Measurements from ENCODE around the gene UBXN6. TPM values are rescaled to one million over a fixed set of nuclear protein-coding genes. Genes with fewer than 3 reads are reported as not detected.
A peak's percentile ranks its signal among the peaks of the same experiment; 100 is the strongest.

Gene UBXN6
- total RNA-seq, 1 experiment from 2014 or later, result 76.5 TPM

DNA sequence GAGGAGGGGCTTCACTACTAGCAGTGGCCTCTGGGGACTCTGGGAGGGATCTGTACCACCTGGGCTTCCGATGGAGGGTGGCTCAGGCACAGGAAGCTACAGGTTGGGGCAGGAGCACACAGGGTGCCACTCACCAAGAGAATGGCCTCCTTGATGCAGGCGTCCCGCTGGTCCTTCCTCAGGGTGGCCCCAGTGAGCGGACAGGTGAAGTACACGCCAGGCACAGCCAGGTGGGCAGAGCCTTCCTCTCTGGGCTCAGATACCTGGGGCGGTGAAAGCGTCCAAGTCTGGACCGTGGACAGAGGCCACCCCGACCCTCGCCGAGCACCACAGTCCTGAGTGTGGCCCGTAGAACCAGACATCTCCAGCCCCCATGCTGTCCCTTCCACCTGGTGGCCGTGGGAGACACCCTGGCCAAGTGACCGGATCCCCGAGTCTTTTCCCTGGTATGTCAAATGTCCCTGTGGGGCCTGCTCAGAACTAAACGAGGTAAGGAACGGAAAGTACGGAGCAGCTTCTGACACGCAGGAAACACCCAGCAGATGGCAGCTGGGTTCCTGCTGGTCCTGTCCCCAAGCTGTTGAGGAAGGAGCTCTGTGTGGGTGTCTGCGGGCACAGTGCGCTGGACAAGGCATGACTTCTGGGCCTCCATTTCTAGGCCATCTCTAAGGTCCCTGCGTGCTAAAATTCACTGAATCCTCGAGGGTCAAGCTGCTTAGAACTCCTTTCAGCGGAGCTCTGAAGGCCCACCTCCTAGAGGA is 5.2 kb downstream of the UBXN6 start:
- DNase-seq (ENCODE audit: low read depth, low spot score) (no peak), ATAC-seq (no peak)
- ChIA-PET CTCF (interaction anchor here (0.6 kb wide), 1 partner anchor 71 kb away, joined by 3 read pairs; no protein-coding TSS in a partner anchor), POLR2A (no interaction called here), RAD21 (ENCODE audit: low non-redundant PET in 1 of 2, low total read pairs in 2 of 2, uncharacterized antibody in 2 of 2, unreplicated experiment in 2 of 2) (interaction anchor here in 1 of 2 experiments (0.7 kb wide), 1 partner anchor 184 kb away, joined by 3 read pairs; no protein-coding TSS in a partner anchor)
- Histone ChIP-seq H3K4me2 (ENCODE audit: low read length) (no peak overlapping the region), H3K79me2 (ENCODE audit: insufficient read depth, low read length) (peaks cover 18% of the 10 kb centered on the region), H3K36me3 (ENCODE audit: control insufficient read depth in 1 of 2, insufficient read depth in 2 of 2, low read length in 2 of 2) (peaks cover 10 to 21% of the 10 kb centered on the region in 2 experiments), H3K27ac (ENCODE audit: low read depth, low read length) (no peak overlapping the region; the same call in 1 of the 2 replicates), H4K20me1 (ENCODE audit: insufficient read depth) (no peaks in the 10 kb centered on the region), H2AFZ (ENCODE audit: low read depth, low read length, poor library complexity, severe bottlenecking) (no peak overlapping the region), H3K4me1 (ENCODE audit: control insufficient read depth in 1 of 2, insufficient read depth in 2 of 2, low read length in 2 of 2) (peaks cover 6 to 10% of the 10 kb centered on the region in 2 experiments; a peak in 3 of 4 replicates), H3K4me3 (replicated peaks in 1 of 2; ENCODE audit: low read depth in 1 of 2, low read length in 2 of 2) (no peak overlapping the region), H3K9ac (ENCODE audit: low read length) (no peak overlapping the region), H3K9me3 (ENCODE audit: control insufficient read depth in 1 of 2, insufficient read depth in 1 of 2, low read depth in 1 of 2, low read length in 2 of 2) (no peaks in the 10 kb centered on the region), H3K27me3 (ENCODE audit: insufficient read depth, low read length) (no peaks in the 10 kb centered on the region), H3K9me2 (ENCODE audit: insufficient read depth) (no peaks in the 10 kb centered on the region)
- TF ChIP-seq, protein P1, sequence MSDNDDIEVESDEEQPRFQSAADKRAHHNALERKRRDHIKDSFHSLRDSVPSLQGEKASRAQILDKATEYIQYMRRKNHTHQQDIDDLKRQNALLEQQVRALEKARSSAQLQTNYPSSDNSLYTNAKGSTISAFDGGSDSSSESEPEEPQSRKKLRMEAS (IDR thresholded peaks at IDR 0.05), result no peak
- TF ChIP-seq SP1 (IDR thresholded peaks at IDR 0.05; ENCODE audit: low read depth) (no peak), JUND (IDR thresholded peaks at IDR 0.05) (no peak), EGR1 (IDR thresholded peaks at IDR 0.05; ENCODE audit: low read depth) (no peak)
- intact Hi-C loops (cut with micrococcal nuclease), result no loop called here
- no TSS peak for BruUV-seq (replicated peaks)

DNA sequence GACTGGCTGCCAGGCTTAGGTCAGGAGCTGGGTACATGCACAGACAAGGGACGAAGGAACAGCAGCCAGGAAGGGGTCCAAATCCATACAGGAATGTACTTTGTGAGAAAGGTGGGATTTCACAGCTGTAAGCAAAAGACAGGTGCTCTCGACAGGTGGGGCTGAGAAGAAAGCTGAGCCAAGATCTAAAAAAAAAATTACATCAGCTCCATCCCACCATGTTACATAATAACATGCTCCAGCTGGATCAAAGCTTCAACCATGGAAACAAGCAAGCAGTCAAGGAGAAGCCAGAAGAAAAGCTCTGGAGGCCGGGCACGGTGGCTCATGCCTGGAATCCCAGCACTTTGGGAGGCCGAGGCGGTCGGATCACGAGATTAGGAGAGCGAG is 8.0 kb downstream of the UBXN6 start:
- TF ChIP-seq EZH2 (IDR thresholded peaks at IDR 0.05) (no peak), EZH2phosphoT487 (IDR thresholded peaks at IDR 0.05; ENCODE audit: borderline replicate concordance) (no peak), JUND (IDR thresholded peaks at IDR 0.05) (no peak), ELF1 (IDR thresholded peaks at IDR 0.05; ENCODE audit: borderline replicate concordance, low read depth) (no peak), CEBPB (IDR thresholded peaks at IDR 0.05; ENCODE audit: low read depth) (no peak), SIN3A (IDR thresholded peaks at IDR 0.05; ENCODE audit: low read depth) (no peak), CBX3 (IDR thresholded peaks at IDR 0.05; ENCODE audit: low read depth) (no peak), ZFX (IDR thresholded peaks at IDR 0.05) (no peak)
- TF ChIP-seq, protein P2, sequence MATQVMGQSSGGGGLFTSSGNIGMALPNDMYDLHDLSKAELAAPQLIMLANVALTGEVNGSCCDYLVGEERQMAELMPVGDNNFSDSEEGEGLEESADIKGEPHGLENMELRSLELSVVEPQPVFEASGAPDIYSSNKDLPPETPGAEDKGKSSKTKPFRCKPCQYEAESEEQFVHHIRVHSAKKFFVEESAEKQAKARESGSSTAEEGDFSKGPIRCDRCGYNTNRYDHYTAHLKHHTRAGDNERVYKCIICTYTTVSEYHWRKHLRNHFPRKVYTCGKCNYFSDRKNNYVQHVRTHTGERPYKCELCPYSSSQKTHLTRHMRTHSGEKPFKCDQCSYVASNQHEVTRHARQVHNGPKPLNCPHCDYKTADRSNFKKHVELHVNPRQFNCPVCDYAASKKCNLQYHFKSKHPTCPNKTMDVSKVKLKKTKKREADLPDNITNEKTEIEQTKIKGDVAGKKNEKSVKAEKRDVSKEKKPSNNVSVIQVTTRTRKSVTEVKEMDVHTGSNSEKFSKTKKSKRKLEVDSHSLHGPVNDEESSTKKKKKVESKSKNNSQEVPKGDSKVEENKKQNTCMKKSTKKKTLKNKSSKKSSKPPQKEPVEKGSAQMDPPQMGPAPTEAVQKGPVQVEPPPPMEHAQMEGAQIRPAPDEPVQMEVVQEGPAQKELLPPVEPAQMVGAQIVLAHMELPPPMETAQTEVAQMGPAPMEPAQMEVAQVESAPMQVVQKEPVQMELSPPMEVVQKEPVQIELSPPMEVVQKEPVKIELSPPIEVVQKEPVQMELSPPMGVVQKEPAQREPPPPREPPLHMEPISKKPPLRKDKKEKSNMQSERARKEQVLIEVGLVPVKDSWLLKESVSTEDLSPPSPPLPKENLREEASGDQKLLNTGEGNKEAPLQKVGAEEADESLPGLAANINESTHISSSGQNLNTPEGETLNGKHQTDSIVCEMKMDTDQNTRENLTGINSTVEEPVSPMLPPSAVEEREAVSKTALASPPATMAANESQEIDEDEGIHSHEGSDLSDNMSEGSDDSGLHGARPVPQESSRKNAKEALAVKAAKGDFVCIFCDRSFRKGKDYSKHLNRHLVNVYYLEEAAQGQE (IDR thresholded peaks at IDR 0.05; ENCODE audit: low read depth), result no peak
- TF ChIP-seq, protein P3, sequence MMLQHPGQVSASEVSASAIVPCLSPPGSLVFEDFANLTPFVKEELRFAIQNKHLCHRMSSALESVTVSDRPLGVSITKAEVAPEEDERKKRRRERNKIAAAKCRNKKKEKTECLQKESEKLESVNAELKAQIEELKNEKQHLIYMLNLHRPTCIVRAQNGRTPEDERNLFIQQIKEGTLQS (IDR thresholded peaks at IDR 0.05), result no peak
- ChIA-PET CTCF (no interaction called here), POLR2A (interaction anchor here (1.4 kb wide), 1 partner anchor 22 kb away, joined by 3 read pairs; the partner anchor contains the start of gene HDGFL2), RAD21 (ENCODE audit: low non-redundant PET in 1 of 2, low total read pairs in 2 of 2, uncharacterized antibody in 2 of 2, unreplicated experiment in 2 of 2) (interaction anchor here in 1 of 2 experiments (0.6 kb wide), 1 partner anchor 51 kb away, joined by 3 read pairs; no protein-coding TSS in a partner anchor)
- intact Hi-C loops (cut with micrococcal nuclease), result no loop called here
- no peak overlapping the region for H2AFZ ChIP-seq (ENCODE audit: low read depth, low read length, poor library complexity, severe bottlenecking)
- no peaks in the 10 kb centered on the region for H4K20me1 ChIP-seq (ENCODE audit: insufficient read depth)
- H3K9ac ChIP-seq (ENCODE audit: low read length), result no peak overlapping the region
- H3K4me3 ChIP-seq (replicated peaks in 1 of 2; ENCODE audit: low read depth in 1 of 2, low read length in 2 of 2), result no peak overlapping the region
- no peaks in the 10 kb centered on the region for H3K9me2 ChIP-seq (ENCODE audit: insufficient read depth)
- H3K4me2 ChIP-seq (ENCODE audit: low read length), result no peak overlapping the region
- no peaks in the 10 kb centered on the region for H3K9me3 ChIP-seq (ENCODE audit: control insufficient read depth in 1 of 2, insufficient read depth in 1 of 2, low read depth in 1 of 2, low read length in 2 of 2)
- no peak for DNase-seq (ENCODE audit: low read depth, low spot score)
- no peak for ATAC-seq
- TSS peak; percentile 3 for BruUV-seq (replicated peaks)
- no peaks in the 10 kb centered on the region for H3K27me3 ChIP-seq (ENCODE audit: insufficient read depth, low read length)
- peaks cover 10 to 27% of the 10 kb centered on the region in 2 experiments for H3K36me3 ChIP-seq (ENCODE audit: control insufficient read depth in 1 of 2, insufficient read depth in 2 of 2, low read length in 2 of 2)
- no peaks in the 10 kb centered on the region for H3K4me1 ChIP-seq (ENCODE audit: control insufficient read depth in 1 of 2, insufficient read depth in 2 of 2, low read length in 2 of 2)
- H3K79me2 ChIP-seq (ENCODE audit: insufficient read depth, low read length), result no peaks in the 10 kb centered on the region; the same call in 1 of the 2 replicates
- H3K27ac ChIP-seq (ENCODE audit: low read depth, low read length), result no peak overlapping the region
